Right lung (tissue), 10 donors: ENCODE data around the gene ZNF507. TPM values are rescaled to one million over a fixed set of nuclear protein-coding genes. Genes with fewer than 3 reads are reported as not detected.

Experiments used
- DNase-seq, 2 donors: peaks; one replicate each; pipeline ENCODE4 v3.0.0-alpha.2; 2013
- long read RNA-seq, 8 donors: transcript quantifications; one replicate each; lab custom pipeline, GENCODE V29; 2026
- polyA plus RNA-seq, 5 donors: library from polyadenylated mRNA; unstranded; fragments of 120-200 nt; gene quantifications; one replicate each; pipeline versions ENCODE4 v1.2.1 to v1.2.3, GENCODE V29; 2013; ENCODE audit warnings: inconsistent platforms in 1 of 5, low replicate concordance in 1 of 5; ENCODE audit not compliant: insufficient read length in 5 of 5, insufficient read depth in 1 of 5

Gene ZNF507
- 10 to 100 TPM; 20.6 to 30.8 (median 30.0) TPM for polyA plus RNA-seq
- long read RNA-seq, donor 1, full-length matches to known transcripts, result 4 of 4 reads
- long read RNA-seq, donor 1, partial matches to known transcripts, result 0 of 4 reads
- long read RNA-seq, donor 1, other reads (novel, unspliced or antisense), result 0 of 4 reads
- long read RNA-seq, donor 2, full-length matches to known transcripts, result 2 of 11 reads
- long read RNA-seq, donor 2, partial matches to known transcripts, result 9 of 11 reads
- long read RNA-seq, donor 2, other reads (novel, unspliced or antisense), result 0 of 11 reads
- long read RNA-seq, donor 3, partial matches to known transcripts, result 6 of 6 reads
- long read RNA-seq, donor 3, other reads (novel, unspliced or antisense), result 0 of 6 reads
- long read RNA-seq, donor 4, full-length matches to known transcripts, result 2 of 2 reads
- long read RNA-seq, donor 4, partial matches to known transcripts, result 0 of 2 reads
- long read RNA-seq, donor 4, other reads (novel, unspliced or antisense), result 0 of 2 reads
- long read RNA-seq, donor 5, partial matches to known transcripts, result 9 of 10 reads
- long read RNA-seq, donor 5, other reads (novel, unspliced or antisense), result 0 of 10 reads
- long read RNA-seq, donor 6, full-length matches to known transcripts, result 5 of 11 reads
- long read RNA-seq, donor 6, partial matches to known transcripts, result 6 of 11 reads
- long read RNA-seq, donor 6, other reads (novel, unspliced or antisense), result 0 of 11 reads
- long read RNA-seq, donor 7, full-length matches to known transcripts, result 2 of 16 reads
- long read RNA-seq, donor 7, partial matches to known transcripts, result 14 of 16 reads
- long read RNA-seq, donor 7, other reads (novel, unspliced or antisense), result 0 of 16 reads
- long read RNA-seq, donor 8, result 0 reads

GRCh38 chr19:32345261-32346207, at the start of gene ZNF507:
TSS of gene ZNF507 (plus strand) at chr19:32345610. CDS start at chr19:32352831, 7,221 bp downstream.
- peak; percentile 69 to 70 for DNase-seq

DNA sequence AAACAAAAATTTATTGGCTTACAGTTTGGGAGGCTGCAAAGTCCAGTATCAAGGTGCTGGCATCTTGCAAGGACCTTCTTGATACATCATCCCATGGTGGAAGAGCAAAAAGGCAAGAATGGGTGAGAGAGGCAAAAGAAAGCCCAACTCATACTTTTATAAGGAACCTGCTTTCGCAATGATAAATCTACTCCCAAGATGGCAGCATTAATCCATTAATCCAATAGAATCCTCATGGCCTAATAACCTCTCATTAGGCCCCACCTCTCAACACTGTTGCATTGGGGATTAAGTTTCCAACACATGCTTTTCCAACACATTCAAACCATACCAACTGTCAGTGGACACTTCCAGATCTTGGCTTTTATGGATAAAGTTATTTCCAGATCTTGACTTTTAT, 48.7 kb upstream of the ZNF507 start:
- DNase-seq, result no peak

DNA sequence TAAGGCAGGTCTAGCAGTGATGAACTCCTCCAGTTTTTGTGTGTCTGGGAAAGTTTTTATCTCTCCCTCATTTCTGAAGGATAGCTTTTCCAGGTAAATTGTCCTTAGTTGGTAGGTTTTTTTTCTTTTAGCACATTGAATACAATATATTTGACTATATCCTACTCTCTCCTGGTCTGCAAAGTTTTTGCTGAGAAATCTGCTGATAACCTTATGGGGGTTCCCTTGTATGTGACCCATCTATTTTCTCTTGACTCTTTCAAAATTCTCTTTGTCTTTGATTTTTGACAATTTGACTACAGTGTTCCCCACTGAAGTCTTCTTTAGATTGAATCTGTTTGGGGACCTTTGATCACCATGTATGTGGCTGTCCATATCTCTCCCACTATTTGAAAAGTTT, 42.6 kb upstream of the ZNF507 start:
- DNase-seq, result no peak

DNA sequence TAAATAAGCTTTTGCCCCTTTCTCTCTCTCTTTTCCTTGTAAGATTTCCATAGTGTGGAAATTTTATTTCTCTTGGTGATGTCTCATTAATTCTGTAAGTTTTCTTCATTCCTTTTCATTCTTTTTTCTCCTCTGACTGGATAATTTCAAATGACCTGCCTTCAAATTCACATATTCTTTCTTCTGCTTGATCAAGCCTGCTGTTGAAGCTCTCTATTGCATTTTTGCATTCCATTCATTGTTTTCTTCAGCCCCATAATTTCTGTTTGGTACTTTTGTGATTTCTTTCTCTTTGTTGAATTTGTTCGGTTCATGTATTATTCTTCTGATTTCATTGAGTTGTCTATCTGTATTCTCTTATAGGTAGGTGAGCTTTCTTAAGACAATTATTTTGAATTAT, 42.2 kb upstream of the ZNF507 start:
- DNase-seq, result no peak

DNA sequence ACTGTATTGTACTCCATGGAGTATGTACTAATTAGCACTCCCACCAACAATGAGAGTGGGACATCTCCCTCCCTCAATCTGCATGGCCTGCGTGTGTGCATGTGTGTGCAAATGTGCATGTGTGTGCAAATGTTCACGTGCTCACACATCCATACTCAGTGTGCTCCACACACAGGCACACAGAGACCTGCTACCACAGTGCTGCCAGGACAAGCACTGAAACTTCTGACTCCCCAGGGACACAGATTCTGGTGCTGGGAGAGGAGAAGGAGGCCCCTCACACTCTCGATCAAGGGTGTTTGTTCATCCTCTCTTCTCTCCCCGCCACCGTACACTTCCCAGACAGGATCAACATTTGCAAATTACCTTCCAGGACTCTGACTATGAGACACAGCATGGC, 37.8 kb upstream of the ZNF507 start:
- DNase-seq, result no peak

GRCh38 chr19:32308431-32309077, 36.9 kb upstream of the ZNF507 start:
- DNase-seq, result no peak

GRCh38 chr19:32309711-32310390, 35.6 kb upstream of the ZNF507 start:
- DNase-seq, result peak; percentile 36 to 38

DNA sequence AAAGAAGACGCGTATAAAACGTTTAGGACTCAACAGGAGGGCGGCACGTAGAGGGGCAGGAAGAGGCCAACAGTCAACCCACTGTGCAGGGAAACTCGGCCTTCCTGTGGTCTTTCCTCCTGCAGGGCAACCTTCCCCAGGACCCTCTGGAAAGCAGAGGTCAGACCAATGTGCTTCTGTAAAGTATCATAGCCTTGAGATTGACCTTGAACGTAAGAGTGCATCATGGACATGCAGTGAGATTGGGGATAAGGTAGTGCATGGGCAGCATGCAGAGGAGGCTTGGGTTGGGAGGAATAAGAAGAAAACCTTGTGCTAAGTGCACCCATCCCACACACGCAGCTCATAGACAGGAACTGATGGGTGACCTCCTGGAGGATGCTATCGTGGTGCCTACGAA, 34.0 kb upstream of the ZNF507 start:
- DNase-seq, result no peak

GRCh38 chr19:32313569-32314265, 31.7 kb upstream of the ZNF507 start:
- DNase-seq, result no peak

GRCh38 chr19:32316034-32316433, 29.4 kb upstream of the ZNF507 start:
- no peak for DNase-seq

- DNase-seq, result no peak
These were observed 28.3 kb upstream of the ZNF507 start for GRCh38 chr19:32317086-32317485.

DNA sequence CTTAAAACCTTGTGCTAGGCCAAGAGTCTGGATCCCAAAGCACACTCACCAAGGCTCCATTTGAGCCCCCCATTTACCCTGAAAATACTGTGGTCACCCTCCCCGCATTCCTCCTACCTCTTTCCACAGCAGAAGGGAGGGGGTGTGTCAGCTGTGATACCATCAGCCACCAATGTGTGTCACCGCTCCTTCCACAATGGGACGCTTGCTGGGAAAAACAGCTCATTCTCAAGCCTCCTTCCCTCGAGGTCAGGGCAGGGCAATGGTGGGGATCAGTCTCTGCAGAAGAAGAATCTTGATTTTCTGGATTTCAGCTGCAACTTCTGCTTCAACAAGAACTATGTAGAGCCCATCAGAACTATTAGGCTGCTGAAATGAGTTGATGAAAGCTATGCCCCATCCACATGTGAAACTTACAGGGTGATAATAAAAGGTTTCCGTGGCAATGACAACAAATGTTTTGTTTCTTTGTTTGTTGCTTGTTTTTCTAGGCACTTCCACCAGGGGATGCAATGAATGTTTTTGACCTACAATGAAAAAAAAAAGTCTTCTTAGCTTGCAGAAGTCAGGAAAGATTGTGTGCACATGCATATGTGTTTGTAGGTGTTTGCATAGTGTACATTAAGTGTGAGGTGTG, 26.4 kb upstream of the ZNF507 start:
- no peak for DNase-seq

DNA sequence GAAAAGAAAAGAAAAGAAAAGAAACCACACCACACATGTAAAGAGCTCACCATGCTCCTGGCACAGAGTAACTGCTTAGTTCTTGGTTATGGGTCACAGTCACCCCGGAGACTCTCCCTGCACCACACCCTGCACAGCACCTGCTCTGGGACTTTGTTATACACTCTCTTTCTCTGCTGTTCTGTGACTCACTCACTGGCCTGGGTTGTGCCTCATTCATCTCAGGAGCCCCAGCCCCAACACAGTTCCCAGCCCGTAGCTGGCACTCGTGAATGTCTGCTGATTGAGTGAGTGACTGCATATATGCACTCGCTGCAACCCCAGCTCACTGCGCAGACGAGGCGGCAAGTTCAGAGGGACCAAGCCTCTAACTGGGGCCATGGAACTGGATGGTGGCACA, 22.9 kb upstream of the ZNF507 start:
- no peak for DNase-seq

DNA sequence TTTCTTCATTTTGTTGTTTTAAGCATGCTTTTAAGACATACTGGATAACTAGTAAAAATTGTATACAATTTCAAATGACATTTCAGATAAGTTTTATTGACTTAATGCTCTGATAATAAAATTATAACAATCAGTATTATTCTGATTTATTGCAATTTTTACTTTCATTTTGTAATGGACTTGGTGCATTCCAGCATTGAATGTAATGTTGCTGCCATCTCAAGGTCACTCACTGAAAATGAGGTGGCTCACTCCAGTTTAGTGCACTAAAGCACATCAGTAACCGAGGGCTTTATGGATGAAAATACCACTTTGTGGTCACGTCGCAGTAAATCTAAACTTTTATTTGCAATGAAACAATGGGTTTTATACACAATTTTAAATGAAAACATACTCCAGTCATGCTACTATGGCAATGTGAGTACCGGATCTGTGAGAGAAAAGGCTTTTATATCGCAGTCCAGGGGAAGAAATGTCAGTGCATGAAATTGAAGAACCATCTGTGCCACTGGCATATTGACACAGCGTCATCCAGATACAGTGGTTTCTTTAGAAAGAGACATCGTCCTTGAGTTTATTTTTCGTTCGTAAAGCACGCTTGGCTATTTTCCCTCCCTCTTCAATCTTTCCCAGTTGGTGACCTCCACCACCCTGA, 20.7 kb upstream of the ZNF507 start:
- peak in 1 of 2 donors; percentile 17 for DNase-seq

- no peak for DNase-seq
These were observed 15.1 kb upstream of the ZNF507 start for GRCh38 chr19:32330213-32330857.

- DNase-seq, result no peak
These were observed 12.2 kb upstream of the ZNF507 start for GRCh38 chr19:32333227-32333626.

DNA sequence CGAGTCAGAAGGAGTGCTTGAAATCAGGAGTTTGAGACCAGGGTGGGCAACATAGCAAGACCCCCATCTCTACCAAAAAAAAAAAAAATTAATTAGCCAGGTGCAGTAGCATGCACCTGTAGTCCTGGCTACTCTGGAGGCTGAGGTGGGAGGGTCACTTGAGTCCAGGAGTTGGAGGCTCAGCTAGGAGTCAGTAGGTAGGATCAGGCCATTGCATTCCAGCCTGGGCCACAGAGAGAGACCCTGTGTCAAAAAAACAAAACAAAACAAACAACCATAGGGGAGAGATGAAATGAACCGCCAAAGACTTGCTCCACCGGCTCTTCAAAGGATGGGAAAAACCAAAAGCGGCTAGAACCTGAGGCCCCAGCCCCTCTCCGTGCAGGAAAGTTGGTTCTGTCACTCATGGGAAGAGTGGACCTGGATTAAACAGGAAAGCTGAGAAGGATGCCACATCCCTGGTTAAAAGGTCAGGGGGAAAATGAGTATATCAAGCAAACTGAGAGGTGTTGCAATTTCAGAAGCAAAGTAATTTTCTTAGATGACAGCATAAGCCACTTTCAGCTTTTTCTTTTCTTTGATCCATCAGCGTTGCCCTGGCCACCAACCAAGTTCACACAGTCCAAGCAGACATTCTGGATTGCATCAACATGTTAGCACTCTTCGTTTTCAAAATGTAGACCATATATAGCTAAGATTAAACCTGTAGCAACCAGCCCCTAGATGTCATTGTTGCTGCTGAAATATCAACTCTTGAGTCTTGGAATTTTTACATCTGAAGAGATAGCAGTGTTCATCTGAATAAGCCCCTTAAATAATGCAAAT, 8.9 kb upstream of the ZNF507 start:
- DNase-seq, result peak; percentile 41 to 54
